ENCODE results near the gene CRADD. TPM values are rescaled to one million over a fixed set of nuclear protein-coding genes. Genes with fewer than 3 reads are reported as not detected.

Gene CRADD
- total and polyA plus RNA-seq, 10 donors = 5.5 to 58.7 (median 18.8) TPM

DNA sequence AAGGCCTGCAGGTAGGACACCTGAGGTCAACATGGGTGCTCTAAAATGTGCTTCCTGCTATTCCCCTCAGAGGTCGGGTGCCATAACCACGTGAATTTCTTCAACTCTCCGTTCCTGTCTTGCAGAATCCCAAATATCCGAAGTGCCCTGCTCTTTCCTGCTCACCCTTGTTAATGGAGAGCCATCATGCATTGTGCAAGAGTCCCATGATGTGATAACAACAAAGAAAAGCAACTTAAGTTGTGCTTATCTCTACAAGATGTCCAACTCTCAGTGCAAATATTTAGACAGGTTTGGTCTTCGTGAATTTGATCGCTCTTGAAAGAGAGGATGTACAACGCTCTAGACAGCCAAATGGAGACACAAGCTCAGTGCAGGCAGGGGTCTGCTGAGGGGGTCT, 260.6 kb downstream of the CRADD start:
- Histone ChIP-seq H3K27me3 (replicated peaks in 1 of 7) (no peaks in the 10 kb centered on the region), H3K9me3 (peaks cover 0 to 26% (median 16%) of the 10 kb centered on the region in 8 donors), H3K27ac (no peak overlapping the region), H3K4me1 (no peaks in the 10 kb centered on the region), H3K4me3 (no peak overlapping the region), H3K36me3 (no peaks in the 10 kb centered on the region)
- 75 to 93% (median 86%) methylated on average over 7 of the region's 7 CpGs for WGBS, 5 donors
- TF ChIP-seq CTCF (IDR thresholded peaks at IDR 0.05 in 8 of 11, conservative IDR thresholded peaks at IDR 0.05 in 3 of 11) (no peak), POLR2AphosphoS5 (IDR thresholded peaks at IDR 0.05) (no peak), POLR2A (IDR thresholded peaks at IDR 0.05) (no peak)
- no peak for DNase-seq
- intact Hi-C loops (cut with DNase I; ENCODE audit: low total_unique reads) = no loop called here

- intact Hi-C loops (cut with DNase I; ENCODE audit: low total_unique reads) = no loop called here
- Histone ChIP-seq H3K27ac (no peak overlapping the region), H3K9me3 (peaks cover 0 to 26% (median 16%) of the 10 kb centered on the region in 8 donors), H3K4me1 (no peaks in the 10 kb centered on the region), H3K27me3 (replicated peaks in 1 of 7) (no peaks in the 10 kb centered on the region), H3K4me3 (no peak overlapping the region), H3K36me3 (no peaks in the 10 kb centered on the region)
- WGBS, 5 donors = 82 to 91% (median 84%) methylated on average over 3 of the region's 3 CpGs
- no peak for DNase-seq
- TF ChIP-seq POLR2A (IDR thresholded peaks at IDR 0.05) (no peak), POLR2AphosphoS5 (IDR thresholded peaks at IDR 0.05) (no peak), CTCF (IDR thresholded peaks at IDR 0.05 in 8 of 11, conservative IDR thresholded peaks at IDR 0.05 in 3 of 11) (no peak)
Measured at GRCh38 chr12:93938317-93938716, 261.1 kb downstream of the CRADD start.

GRCh38 chr12:93938931-93939330, 261.8 kb downstream of the CRADD start:
- no peak overlapping the region for H3K27ac ChIP-seq

GRCh38 chr12:93939641-93940325, 262.6 kb downstream of the CRADD start:
- WGBS, 5 donors = 80 to 87% (median 83%) methylated on average over 7 of the region's 7 CpGs
- no peak for TF ChIP-seq POLR2AphosphoS5 (IDR thresholded peaks at IDR 0.05)
- TF ChIP-seq POLR2A (IDR thresholded peaks at IDR 0.05) = no peak
- no peak for TF ChIP-seq CTCF (IDR thresholded peaks at IDR 0.05 in 8 of 11, conservative IDR thresholded peaks at IDR 0.05 in 3 of 11)
- peaks cover 0 to 23% (median 11%) of the 10 kb centered on the region in 8 donors for H3K9me3 ChIP-seq
- intact Hi-C loops (cut with DNase I; ENCODE audit: low total_unique reads) = no loop called here
- no peaks in the 10 kb centered on the region for H3K27me3 ChIP-seq (replicated peaks in 1 of 7)
- H3K36me3 ChIP-seq = no peaks in the 10 kb centered on the region
- no peak overlapping the region for H3K4me3 ChIP-seq
- H3K4me1 ChIP-seq = no peaks in the 10 kb centered on the region
- no peak for DNase-seq
- no peak overlapping the region for H3K27ac ChIP-seq

More at GRCh38 chr12:93938931-93939330, 261.8 kb downstream of the CRADD start:
- H3K4me1 ChIP-seq = no peaks in the 10 kb centered on the region
- no peaks in the 10 kb centered on the region for H3K27me3 ChIP-seq (replicated peaks in 1 of 7)
- no peak for DNase-seq
- H3K36me3 ChIP-seq = no peaks in the 10 kb centered on the region
- no peak for TF ChIP-seq POLR2A (IDR thresholded peaks at IDR 0.05)
- intact Hi-C loops (cut with DNase I; ENCODE audit: low total_unique reads) = no loop called here
- no peak overlapping the region for H3K4me3 ChIP-seq
- H3K9me3 ChIP-seq = peaks cover 0 to 26% (median 16%) of the 10 kb centered on the region in 8 donors
- WGBS, 5 donors = 79 to 93% (median 87%) methylated on average over 2 of the region's 2 CpGs
